GM21576 (cell line): ENCODE data around the gene BCAS3.

Experiments
- ATAC-seq: cut with Tn5 transposase; IDR thresholded peaks from one replicate; pipeline ENCODE4 v1.9.1; 2021; ENCODE audit warnings: mild to moderate bottlenecking, moderate library complexity; ENCODE audit not compliant: unreplicated experiment

Gene BCAS3

GRCh38 chr17:61388561-61389356 is 711.1 kb downstream of the BCAS3 start:
- ATAC-seq = no peak

GRCh38 chr17:61389670-61390478 is 712.2 kb downstream of the BCAS3 start:
- ATAC-seq = no peak

- no peak for ATAC-seq
Observed at GRCh38 chr17:61390479-61390791, 712.8 kb downstream of the BCAS3 start.

- no peak for ATAC-seq
Observed at GRCh38 chr17:61391595-61392291, 714.1 kb downstream of the BCAS3 start.

- no peak for ATAC-seq
Observed at GRCh38 chr17:61392679-61393078, 715.0 kb downstream of the BCAS3 start.

GRCh38 chr17:61393550-61393903 is 715.9 kb downstream of the BCAS3 start:
- no peak for ATAC-seq

- no peak for ATAC-seq
Observed at GRCh38 chr17:61393904-61394629, 716.4 kb downstream of the BCAS3 start.

GRCh38 chr17:61394630-61395408 is 717.2 kb downstream of the BCAS3 start:
- ATAC-seq = no peak

GRCh38 chr17:61395409-61395982 is 717.8 kb downstream of the BCAS3 start:
- ATAC-seq = no peak

- ATAC-seq = no peak
Observed at GRCh38 chr17:61395983-61396585, 718.4 kb downstream of the BCAS3 start.

GRCh38 chr17:61396586-61397085 is 719.0 kb downstream of the BCAS3 start:
- ATAC-seq = no peak

- ATAC-seq = no peak
Observed at GRCh38 chr17:61397086-61397842, 719.6 kb downstream of the BCAS3 start.

- no peak for ATAC-seq
Observed at GRCh38 chr17:61398721-61399130, 721.1 kb downstream of the BCAS3 start.

GRCh38 chr17:61399131-61400065 is 721.7 kb downstream of the BCAS3 start, which contains the start of gene TBX2:
TBX2 (plus strand) TSS chr17:61399843; CDS start chr17:61400177, 334 bp downstream.
- ATAC-seq = no peak

GRCh38 chr17:61400066-61400716 is 722.5 kb downstream of the BCAS3 start:
- ATAC-seq = no peak

GRCh38 chr17:61400717-61401388 is 723.2 kb downstream of the BCAS3 start:
- ATAC-seq = no peak
